ENCODE results near the gene NTM. TPM values are rescaled to one million over a fixed set of nuclear protein-coding genes. Genes with fewer than 3 reads are reported as not detected.

NTM gene
- total and polyA plus RNA-seq, 2 of the 8 experiments (the other 6 are each of a cell fraction or from before 2014, with no cell fraction given): 13.4 to 20.0 TPM

- Histone ChIP-seq H3K4ac (replicated peaks; ENCODE audit: insufficient read length, low read depth, low read length) (no peak overlapping the region), H4K20me1 (replicated peaks in 1 of 2; ENCODE audit: control insufficient read depth in 1 of 2, insufficient read depth in 2 of 2, low read length in 2 of 2) (no peaks in the 10 kb centered on the region), H4K5ac (ENCODE audit: insufficient read length, low read depth, low read length) (no peak overlapping the region), H3K79me1 (ENCODE audit: low read depth, low read length) (no peaks in the 10 kb centered on the region), H3K23me2 (ENCODE audit: low read depth, low read length) (no peaks in the 10 kb centered on the region), H3K4me1 (replicated peaks in 1 of 4; ENCODE audit: control insufficient read depth in 3 of 4, insufficient read depth in 4 of 4, low read length in 3 of 4) (peaks cover 0 to 9% (median 3%) of the 10 kb centered on the region in 4 experiments; a peak in 3 of 7 replicates), H3K36me3 (ENCODE audit: control insufficient read depth in 2 of 4, insufficient read depth in 4 of 4, low read length in 3 of 4) (no peaks in the 10 kb centered on the region; a peak in 1 of 8 replicates), H3K14ac (ENCODE audit: insufficient read length) (no peak overlapping the region), H2BK5ac (ENCODE audit: low read depth, low read length) (no peak overlapping the region), H2AK5ac (ENCODE audit: low read depth, low read length) (no peak overlapping the region), H3K79me2 (ENCODE audit: control insufficient read depth in 1 of 2, insufficient read depth in 2 of 2, low read length in 2 of 2) (no peaks in the 10 kb centered on the region), H3K27ac (ENCODE audit: low read depth, low read length) (no peak overlapping the region), H4K8ac (ENCODE audit: extremely low read depth, insufficient read depth, low read length) (no peak overlapping the region), H3K18ac (ENCODE audit: extremely low read depth, low read length) (no peak overlapping the region), H2BK120ac (replicated peaks; ENCODE audit: low read depth, low read length) (no peak overlapping the region), H2BK12ac (ENCODE audit: low read depth, low read length) (no peak overlapping the region), H3K4me3 (ENCODE audit: extremely low read depth in 1 of 4, insufficient read depth in 2 of 4, low read depth in 3 of 4, low read length in 4 of 4) (no peak overlapping the region), H2BK20ac (ENCODE audit: low read length) (no peak overlapping the region), H2AFZ (ENCODE audit: low read length) (no peak overlapping the region), H3K27me3 (replicated peaks in 1 of 4; ENCODE audit: control insufficient read depth in 3 of 4, extremely low read depth in 1 of 4, insufficient read depth in 3 of 4, low read length in 3 of 4) (peaks cover 0 to 2% (median 0%) of the 10 kb centered on the region in 4 experiments; a peak in 1 of 7 replicates), H3K9ac (replicated peaks in 1 of 4; ENCODE audit: extremely low read depth in 1 of 4, low read depth in 3 of 4, low read length in 3 of 4) (no peak overlapping the region), H2BK15ac (ENCODE audit: low read length) (no peak overlapping the region), H3K56ac (replicated peaks; ENCODE audit: insufficient read length, low read depth, low read length) (no peak overlapping the region), H3K9me3 (ENCODE audit: insufficient read depth in 2 of 2, low read depth in 1 of 2, low read length in 1 of 2) (no peaks in the 10 kb centered on the region), H3K4me2 (ENCODE audit: insufficient read depth in 1 of 2, low read depth in 2 of 2, low read length in 2 of 2) (no peak overlapping the region), H4K91ac (replicated peaks; ENCODE audit: insufficient read length, low read length) (no peak overlapping the region), H3K23ac (ENCODE audit: insufficient read length) (no peak overlapping the region)
- DNase-seq (ENCODE audit: low read depth in 1 of 2, low spot score in 2 of 2) (no peak), FAIRE-seq (no peak)
- TF ChIP-seq CBX8 (IDR thresholded peaks at IDR 0.05; ENCODE audit: borderline replicate concordance, low read depth, low read length): no peak
- TF ChIP-seq PHF8 (conservative IDR thresholded peaks at IDR 0.05; ENCODE audit: low read depth, low read length): no peak
- TF ChIP-seq TBP (IDR thresholded peaks at IDR 0.05; ENCODE audit: low read depth, low read length): no peak
- TF ChIP-seq POLR2AphosphoS5 (IDR thresholded peaks at IDR 0.05; ENCODE audit: low read depth, low read length): no peak
- ChIA-PET CTCF (ENCODE audit: partially characterized antibody) (interaction anchor here (0.6 to 2.4 kb wide), 10 partner anchors 11 to 229 kb away, joined by 3 to 12 read pairs (median 4); no protein-coding TSS in a partner anchor), POLR2A (ENCODE audit: partially characterized antibody) (no interaction called here)
- 92% methylated on average over 3 of the region's 3 CpGs; no CpG with 5 or more reads in 1 of the 2 experiments for WGBS, 2 experiments (ENCODE audit: extremely low coverage in 1 of 2, insufficient coverage in 1 of 2, insufficient read length in 1 of 2, insufficient replicate concordance in 2 of 2, low coverage in 1 of 2, low lambda C conversion rate in 2 of 2, missing lambda C conversion rate in 1 of 2)
Observed at GRCh38 chr11:131923309-131923708, 552.9 kb downstream of the NTM start.
